GM12878 (cell line): ENCODE data around the gene FILIP1L. TPM values are rescaled to one million over a fixed set of nuclear protein-coding genes. Genes with fewer than 3 reads are reported as not detected.

Source experiments
- ATAC-seq: fragments of 200-7000 bp; cut with Tn5 transposase; 3 replicates; pipeline ENCODE4 v1.9.1; 2020; ENCODE audit warnings: mild to moderate bottlenecking, moderate library complexity
- BruUV-seq: library from RNA; stranded (reverse); fragments of 400-500 nt; replicated peaks from 2 replicates; lab custom pipeline; 2021; lab: Mats Ljungman, UMichigan
- CTCF ChIA-PET: fragments of 300-600 bp; sonication (Branson Sonifier 250); formaldehyde crosslinking; extraction: SDS; loops from one replicate; lab custom pipeline; 2021; ENCODE audit warnings: inconsistent platforms; lab: Yijun Ruan, JAX
- POLR2A ChIA-PET: fragments of 350-600 bp; formaldehyde crosslinking; extraction: SDS; loops from one replicate; lab custom pipeline; 2021; ENCODE audit warnings: inconsistent platforms; lab: Charles Lee
- RAD21 ChIA-PET: fragments of 300-600 bp; sonication (Branson Sonifier 250); formaldehyde crosslinking; loops from one replicate; lab custom pipeline; 2023; ENCODE audit warnings: antibody characterized with exemption; ENCODE audit not compliant: unreplicated experiment; lab: Charles Lee
- SMC1A ChIA-PET: fragments of 300-600 bp; sonication (Branson Sonifier 250); formaldehyde crosslinking; loops from one replicate; lab custom pipeline; 2023; ENCODE audit not compliant: unreplicated experiment, uncharacterized antibody; lab: Charles Lee
- DNase-seq: peaks from one replicate; pipeline ENCODE4 v3.0.0-alpha.2; 2011; ENCODE audit warnings: low read depth, low spot score
- FAIRE-seq: peaks from 3 replicates; lab custom pipeline; 2011; peaks lifted over from hg19 to GRCh38; lab: Jason Lieb, UNC
- H2AFZ ChIP-seq: 2 replicates; pipeline ENCODE4 v1.6.0; 2011; ENCODE audit warnings: low read depth, low read length, control low read depth; ENCODE audit not compliant: control insufficient read depth
- H3K27ac ChIP-seq: 2 replicates; pipeline ENCODE4 v1.5.1; 2011; ENCODE audit warnings: control low read depth; ENCODE audit not compliant: control insufficient read depth, insufficient read depth
- H3K27me3 ChIP-seq, 2 experiments: replicated peaks in 1 of 2; 2 replicates each; pipeline versions ENCODE4 v1.6.0 to v1.6.1; 2011; ENCODE audit warnings: low read length in 1 of 2; ENCODE audit not compliant: control insufficient read depth in 2 of 2, insufficient read depth in 2 of 2
- H3K36me3 ChIP-seq, 2 experiments: 2 replicates each; pipeline ENCODE4 v1.5.1; 2011; ENCODE audit warnings: low read length in 1 of 2; ENCODE audit not compliant: control insufficient read depth in 2 of 2, insufficient read depth in 2 of 2
- H3K4me1 ChIP-seq: 2 replicates; pipeline ENCODE4 v1.6.1; 2011; ENCODE audit warnings: mild to moderate bottlenecking, low read length, moderate library complexity, mixed read lengths; ENCODE audit not compliant: control insufficient read depth, insufficient read depth
- H3K4me2 ChIP-seq: 2 replicates; pipeline ENCODE4 v1.6.0; 2011; ENCODE audit warnings: control low read depth; ENCODE audit not compliant: control insufficient read depth, insufficient read depth
- H3K4me3 ChIP-seq: fragments of 200-600 bp; sonication (generic); 2 replicates; pipeline ENCODE4 v1.5.1; 2016
- H3K79me2 ChIP-seq: 2 replicates; pipeline ENCODE4 v1.6.0; 2011; ENCODE audit warnings: low read length; ENCODE audit not compliant: control insufficient read depth, insufficient read depth
- H3K9ac ChIP-seq: 2 replicates; pipeline ENCODE4 v1.8.0; 2011; ENCODE audit warnings: low read length, control low read depth, mixed read lengths; ENCODE audit not compliant: control insufficient read depth, insufficient read depth
- H3K9me3 ChIP-seq: replicated peaks from 3 replicates; pipeline ENCODE4 v1.5.1; 2011; ENCODE audit warnings: mild to moderate bottlenecking, low read length; ENCODE audit not compliant: control insufficient read depth, insufficient read depth
- H4K20me1 ChIP-seq: 2 replicates; pipeline ENCODE4 v1.6.0; 2011; ENCODE audit not compliant: control insufficient read depth, insufficient read depth
- BMI1 ChIP-seq: fragments of 450-650 bp; IDR thresholded peaks from 2 replicates; pipeline ENCODE4 v1.6.1; 2016; ENCODE audit warnings: mild to moderate bottlenecking, moderate library complexity, borderline replicate concordance
- CBX3 ChIP-seq: fragments of 200-600 bp; sonication (generic); IDR thresholded peaks from 2 replicates; pipeline ENCODE4 v1.6.1; 2016; ENCODE audit warnings: low read depth, borderline replicate concordance
- E2F4 ChIP-seq: IDR thresholded peaks from 2 replicates; pipeline ENCODE4 v1.6.1; 2012; ENCODE audit warnings: low read depth, low read length, improper control_type of control experiment
- FOXM1 ChIP-seq: IDR thresholded peaks from 2 replicates; pipeline ENCODE4 v1.6.1; 2012; ENCODE audit warnings: low read depth, mild to moderate bottlenecking, inconsistent platforms, low read length, moderate library complexity
- HDAC6 ChIP-seq: fragments of 200-600 bp; sonication (generic); IDR thresholded peaks from one replicate; pipeline ENCODE4 v1.8.0; 2017; ENCODE audit warnings: antibody characterized with exemption; ENCODE audit not compliant: unreplicated experiment
- MEF2B ChIP-seq: fragments of 450-650 bp; IDR thresholded peaks from 2 replicates; pipeline ENCODE4 v1.6.1; 2018; ENCODE audit warnings: mild to moderate bottlenecking, moderate library complexity; ENCODE audit not compliant: partially characterized antibody, poor library complexity, severe bottlenecking
- MLLT1 ChIP-seq: fragments of 450-650 bp; IDR thresholded peaks from 2 replicates; pipeline ENCODE4 v1.6.1; 2016; ENCODE audit warnings: mild to moderate bottlenecking
- NFXL1 ChIP-seq: fragments of 450-650 bp; IDR thresholded peaks from 2 replicates; pipeline ENCODE4 v1.6.1; 2017; ENCODE audit warnings: antibody characterized with exemption, mild to moderate bottlenecking, borderline replicate concordance
- SREBF1 ChIP-seq: IDR thresholded peaks from 2 replicates; pipeline ENCODE4 v1.6.1; 2012; ENCODE audit warnings: mild to moderate bottlenecking, low read length
- STAT3 ChIP-seq: IDR thresholded peaks from 2 replicates; pipeline ENCODE4 v1.6.1; 2011; ENCODE audit warnings: low read depth, low read length, improper control_type of control experiment
- TAF1 ChIP-seq: IDR thresholded peaks from 2 replicates; pipeline ENCODE4 v1.6.1; 2011; ENCODE audit warnings: mild to moderate bottlenecking, low read depth, low read length, borderline replicate concordance
- ZBTB33 ChIP-seq: fragments of 450-650 bp; IDR thresholded peaks from 2 replicates; pipeline ENCODE4 v1.6.1; 2017; ENCODE audit warnings: mild to moderate bottlenecking
- ZNF687 ChIP-seq: fragments of 450-650 bp; IDR thresholded peaks from 2 replicates; pipeline ENCODE4 v1.6.1; 2017; ENCODE audit warnings: mild to moderate bottlenecking, moderate library complexity
- WGBS: methylation state at CpG from one replicate; pipeline ENCODE4 v1.1.6; 2016; ENCODE audit warnings: low lambda C conversion rate; ENCODE audit not compliant: insufficient replicate concordance, insufficient coverage; ENCODE audit errors: missing lambda C conversion rate; 5-methylcytosine and 5-hydroxymethylcytosine counted together
- in situ Hi-C: fragments of 300-500 bp; cut with MboI; formaldehyde crosslinking; loops from 9 replicates; pipeline ENCODE4 v1.14.3; 2018; ENCODE audit warnings: mixed read lengths
- intact Hi-C: fragments of 100-400 bp; cut with micrococcal nuclease; formaldehyde crosslinking; loops from one replicate; pipeline ENCODE4 v1.14.2; 2022; ENCODE audit not compliant: unreplicated experiment
- polyA plus RNA-seq, 11 experiments: library from polyadenylated mRNA; depleted of rRNA in 4 of 11; unstranded in 6 of 11; stranded (reverse) in 5 of 11; fragments of >200 nt; fragmentation: Nextera tagmentation in 4 of 11; fragmentation: Illumina TruSeq in 1 of 11; extraction: Ambion mirVana in 4 of 11; extraction: Trizol in 1 of 11; gene quantifications; 1 replicate in 1 of 11; 2 replicates in 10 of 11; pipeline versions ENCODE4 v1.2.1 to v1.2.3, GENCODE V29; 2011 to 2016; ENCODE audit warnings: inconsistent platforms in 2 of 11, missing spikeins in 2 of 11, low read depth in 1 of 11
- total RNA-seq, 4 experiments: library from RNA; depleted of rRNA in 3 of 4; stranded (reverse); fragments of >200 nt in 3 of 4; fragmentation: Illumina TruSeq in 1 of 4; extraction: Trizol in 1 of 4; gene quantifications; 2 replicates each; pipeline versions ENCODE4 v1.2.1 to v1.2.3, GENCODE V29; 2013 to 2021

Gene FILIP1L
- total and polyA plus RNA-seq, 10 of the 15 experiments (the other 5 are each of a cell fraction or from before 2014, with no cell fraction given), result 0.24 to 6.1 (median 3.5) TPM

- no peak overlapping the region for H2AFZ ChIP-seq
- RAD21 ChIA-PET, result no interaction called here
- intact Hi-C loops (no loop called here), in situ Hi-C loops (no loop called here)
- no peak for ATAC-seq
- POLR2A ChIA-PET, result interaction anchor here (0.5 kb wide), 1 partner anchor 35 kb away, joined by 9 read pairs; no protein-coding TSS in a partner anchor
- no peaks in the 10 kb centered on the region for H3K9me3 ChIP-seq
- SMC1A ChIA-PET, result no interaction called here
- no peak overlapping the region for H3K4me2 ChIP-seq
- no peaks in the 10 kb centered on the region for H3K4me1 ChIP-seq
- FAIRE-seq, result no peak
- H3K27me3 ChIP-seq, result no peaks in the 10 kb centered on the region
- DNase-seq, result no peak
- no peaks in the 10 kb centered on the region for H3K79me2 ChIP-seq
- WGBS, result 97% methylated on average over 5 of the region's 5 CpGs
- no peak overlapping the region for H3K9ac ChIP-seq
- H3K4me3 ChIP-seq, result no peak overlapping the region
- H4K20me1 ChIP-seq, result no peaks in the 10 kb centered on the region
- no peak overlapping the region for H3K27ac ChIP-seq
- BruUV-seq, result no TSS peak
- CTCF ChIA-PET, result interaction anchor here (1.0 kb wide), 1 partner anchor 15 kb away, joined by 3 read pairs; no protein-coding TSS in a partner anchor
- no peaks in the 10 kb centered on the region for H3K36me3 ChIP-seq
- TF ChIP-seq E2F4 (no peak), CBX3 (no peak), FOXM1 (no peak), NFXL1 (no peak), ZBTB33 (no peak), SREBF1 (no peak), MLLT1 (no peak), MEF2B (no peak), TAF1 (no peak), BMI1 (no peak), STAT3 (no peak), ZNF687 (no peak), HDAC6 (no peak)
These were observed 11.0 kb upstream of the FILIP1L start for GRCh38 chr3:100125161-100125938.
